Stimulated activated naive CD8-positive, alpha-beta T cell treated with anti-CD3 and anti-CD28 coated beads, Interleukin-15, amount 100 ng/mL, for 72 hours (primary cell): ENCODE results near the gene NETO1.

Experiments used
- ATAC-seq: fragments of 150-1000 bp; cut with Tn5 transposase; 2 replicates; pipeline ENCODE4 v1.10.0; 2021; ENCODE audit warnings: mild to moderate bottlenecking, moderate library complexity
- DNase-seq, 2 donors: peaks; one replicate each; pipeline ENCODE4 v3.0.0; 2021 to 2022
- H3K27ac Mint-ChIP-seq, 2 donors: one replicate each; pipeline ENCODE4 v1.8.0; 2022; ENCODE audit warnings: mild to moderate bottlenecking in 2 of 2, mixed read lengths in 2 of 2, moderate library complexity in 2 of 2
- H3K27me3 Mint-ChIP-seq: one replicate; pipeline ENCODE4 v1.8.0; 2022; ENCODE audit warnings: mixed read lengths
- H3K4me1 Mint-ChIP-seq: one replicate; pipeline ENCODE4 v1.8.0; 2022; ENCODE audit warnings: mild to moderate bottlenecking, mixed read lengths
- H3K4me3 Mint-ChIP-seq, 2 donors: one replicate each; pipeline ENCODE4 v1.8.0; 2022; ENCODE audit warnings: mild to moderate bottlenecking in 2 of 2, mixed read lengths in 2 of 2, moderate library complexity in 1 of 2
- H3K9me3 Mint-ChIP-seq, 2 donors: one replicate each; pipeline ENCODE4 v1.8.0; 2022; ENCODE audit warnings: mixed read lengths in 2 of 2

Gene NETO1, protein sequence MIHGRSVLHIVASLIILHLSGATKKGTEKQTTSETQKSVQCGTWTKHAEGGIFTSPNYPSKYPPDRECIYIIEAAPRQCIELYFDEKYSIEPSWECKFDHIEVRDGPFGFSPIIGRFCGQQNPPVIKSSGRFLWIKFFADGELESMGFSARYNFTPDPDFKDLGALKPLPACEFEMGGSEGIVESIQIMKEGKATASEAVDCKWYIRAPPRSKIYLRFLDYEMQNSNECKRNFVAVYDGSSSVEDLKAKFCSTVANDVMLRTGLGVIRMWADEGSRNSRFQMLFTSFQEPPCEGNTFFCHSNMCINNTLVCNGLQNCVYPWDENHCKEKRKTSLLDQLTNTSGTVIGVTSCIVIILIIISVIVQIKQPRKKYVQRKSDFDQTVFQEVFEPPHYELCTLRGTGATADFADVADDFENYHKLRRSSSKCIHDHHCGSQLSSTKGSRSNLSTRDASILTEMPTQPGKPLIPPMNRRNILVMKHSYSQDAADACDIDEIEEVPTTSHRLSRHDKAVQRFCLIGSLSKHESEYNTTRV

DNA sequence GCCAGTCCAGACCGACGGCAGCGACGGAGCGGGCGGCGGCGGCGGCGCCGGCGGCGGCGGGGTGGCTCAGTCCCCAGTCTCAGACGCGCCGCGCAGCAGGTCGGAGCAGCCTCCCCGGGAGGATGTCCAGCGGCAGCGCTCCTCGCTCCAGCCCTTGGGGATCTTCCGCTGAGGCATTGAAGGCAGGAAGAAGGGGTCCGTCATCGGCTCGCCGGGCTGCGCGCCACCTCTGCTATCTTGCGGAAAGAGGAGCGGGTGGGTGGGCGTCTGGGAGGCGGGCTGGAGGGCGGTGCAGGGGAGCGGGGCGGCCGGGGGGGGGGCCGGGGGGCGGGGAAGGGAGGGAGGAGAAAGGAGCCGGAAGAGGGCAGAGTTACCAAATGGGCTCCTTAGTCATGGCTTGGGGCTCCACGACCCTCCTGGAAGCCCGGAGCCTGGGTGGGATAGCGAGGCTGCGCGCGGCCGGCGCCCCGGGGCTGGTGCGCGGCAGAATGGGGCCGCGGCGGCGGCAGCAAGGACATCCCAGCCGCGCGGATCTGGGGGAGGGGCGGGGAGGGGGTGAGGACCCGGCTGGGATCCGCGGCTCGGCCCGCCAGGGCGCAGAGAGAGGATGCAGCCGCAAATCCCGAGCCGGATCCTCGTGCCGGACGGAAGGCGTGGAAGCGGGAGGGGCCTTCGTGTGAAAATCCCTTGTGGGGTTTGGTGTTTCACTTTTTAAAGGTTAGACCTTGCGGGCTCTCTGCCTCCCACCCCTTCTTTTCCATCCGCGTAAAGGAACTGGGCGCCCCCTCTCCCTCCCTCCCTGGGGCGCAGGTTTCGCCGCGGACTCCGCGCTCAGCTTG, at the start of gene NETO1:
NETO1 (minus strand) TSS at position 242 of the 839 bp plus-strand sequence. CDS start 696 bp downstream, outside the sequence.
- Mint-ChIP-seq H3K9me3 (peaks cover 0 to 7% of the 10 kb centered on the region in 2 donors), H3K27me3 (peaks cover 58% of the 10 kb centered on the region), H3K4me1 (peaks cover 17% of the 10 kb centered on the region), H3K4me3 (peak within 1 kb of the TSS; percentile 64 to 65), H3K27ac (no peak within 1 kb of the TSS)
- DNase-seq: no peak
- no peak for ATAC-seq

DNA sequence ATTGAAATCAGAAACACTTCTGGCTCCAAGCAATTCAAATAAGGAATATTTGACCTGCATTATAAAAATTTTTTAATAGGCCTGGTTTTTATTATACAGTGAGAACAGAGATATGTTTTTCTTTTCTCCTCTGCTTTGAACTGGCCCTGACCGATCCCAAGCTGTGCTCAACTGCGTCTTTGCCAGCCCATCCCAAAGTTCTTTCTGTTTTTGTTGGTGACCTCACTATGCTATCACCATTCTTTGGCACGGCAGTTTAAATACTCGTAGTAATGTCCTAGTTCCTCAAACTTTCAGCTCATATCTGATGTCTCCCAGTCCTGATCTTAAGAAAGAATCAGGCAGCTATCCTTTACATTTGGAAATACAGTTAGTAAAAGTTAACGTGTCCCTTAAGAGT, 42.3 kb upstream of the NETO1 start:
- Mint-ChIP-seq H3K27ac (no peak overlapping the region), H3K27me3 (no peaks in the 10 kb centered on the region), H3K4me1 (no peaks in the 10 kb centered on the region), H3K4me3 (no peak overlapping the region), H3K9me3 (peaks cover 0 to 6% of the 10 kb centered on the region in 2 donors)
- ATAC-seq (no peak), DNase-seq (no peak)

DNA sequence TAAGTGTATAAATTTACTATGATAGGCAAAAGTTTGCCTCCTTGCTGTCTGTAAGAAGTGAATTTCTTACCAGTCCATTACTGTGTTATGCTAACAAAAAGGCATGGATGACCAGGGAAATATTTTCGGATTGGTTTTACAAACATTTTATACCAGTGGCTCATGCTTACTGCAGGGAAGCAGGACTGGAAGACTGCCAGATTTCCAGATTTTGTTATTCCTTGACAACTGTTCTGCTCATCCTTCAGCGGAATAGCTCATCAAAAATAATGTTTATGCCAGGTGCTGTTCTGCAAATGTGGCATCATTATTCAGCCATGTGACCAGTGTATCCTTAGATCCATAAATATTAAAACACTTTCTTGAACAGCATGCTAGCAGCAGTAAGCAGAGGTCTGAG, 40.4 kb upstream of the NETO1 start:
- H3K4me1 Mint-ChIP-seq: no peaks in the 10 kb centered on the region
- DNase-seq (no peak), ATAC-seq (no peak)
- no peak overlapping the region for H3K4me3 Mint-ChIP-seq
- no peak overlapping the region for H3K27ac Mint-ChIP-seq
- H3K9me3 Mint-ChIP-seq: no peaks in the 10 kb centered on the region
- no peaks in the 10 kb centered on the region for H3K27me3 Mint-ChIP-seq

DNA sequence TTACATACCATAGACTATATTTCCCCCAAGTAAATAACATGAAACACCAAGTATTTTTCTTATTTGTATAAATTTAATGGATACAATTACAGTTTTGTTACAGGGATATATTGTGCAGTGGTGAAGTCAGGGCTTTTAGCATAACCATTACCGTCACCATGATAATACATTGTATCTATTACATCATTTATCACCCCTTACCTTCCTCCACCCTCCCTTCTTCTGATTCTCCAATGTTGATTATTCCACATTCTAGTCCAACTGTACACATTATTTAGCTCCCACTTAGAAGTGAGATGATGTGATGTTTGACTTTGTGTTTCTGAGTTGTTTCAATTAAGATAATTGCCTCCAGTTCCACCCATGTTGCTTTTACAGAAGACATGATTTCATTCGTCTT, 35.2 kb upstream of the NETO1 start:
- Mint-ChIP-seq H3K27me3 (no peaks in the 10 kb centered on the region), H3K4me1 (no peaks in the 10 kb centered on the region), H3K9me3 (no peaks in the 10 kb centered on the region)

DNA sequence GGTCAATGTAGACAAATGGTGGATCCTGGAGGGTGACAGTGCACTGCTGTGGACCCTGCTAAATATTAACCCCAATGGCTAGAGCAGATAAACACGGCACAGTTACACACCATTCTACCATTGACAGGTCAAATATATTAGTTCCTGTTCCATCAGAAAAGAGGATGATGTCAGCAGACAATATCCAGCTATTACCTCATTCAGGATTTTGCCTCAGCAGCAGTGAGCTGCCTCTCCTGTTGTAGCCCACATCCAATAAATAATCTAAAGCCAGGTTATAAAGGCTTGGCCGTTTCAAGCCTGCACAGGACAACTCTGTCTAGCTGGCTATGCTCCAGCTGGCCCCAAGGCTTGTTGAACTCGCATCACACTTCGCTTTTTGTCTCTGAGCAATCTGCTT, 31.6 kb upstream of the NETO1 start:
- Mint-ChIP-seq H3K27ac (no peak overlapping the region), H3K4me1 (peaks cover 6% of the 10 kb centered on the region), H3K27me3 (no peaks in the 10 kb centered on the region), H3K9me3 (peaks cover 0 to 12% of the 10 kb centered on the region in 2 donors), H3K4me3 (no peak overlapping the region)
- no peak for ATAC-seq
- no peak for DNase-seq

More for the DNA sequence above, 35.2 kb upstream of the NETO1 start:
- DNase-seq (no peak), ATAC-seq (no peak)
- H3K4me3 Mint-ChIP-seq: no peak overlapping the region
- no peak overlapping the region for H3K27ac Mint-ChIP-seq

DNA sequence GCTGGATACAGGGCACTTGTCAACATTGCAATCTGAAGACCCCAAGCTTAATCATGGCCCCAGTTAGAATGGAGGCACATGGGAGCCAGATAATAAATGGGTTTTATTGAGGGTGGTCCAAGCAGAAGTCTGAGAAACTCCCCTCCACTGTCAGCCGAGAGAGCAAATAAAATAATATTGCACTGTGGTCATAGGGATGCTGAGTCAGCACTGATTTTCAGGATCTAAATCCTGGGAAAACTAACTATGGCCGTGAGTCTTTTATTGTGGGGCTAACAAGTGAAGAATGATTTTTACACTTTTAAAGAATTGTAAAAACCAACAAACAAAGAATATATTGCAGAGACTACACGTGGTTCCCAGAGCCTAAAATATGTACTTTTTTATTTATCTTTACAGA, 31.1 kb upstream of the NETO1 start:
- no peaks in the 10 kb centered on the region for H3K27me3 Mint-ChIP-seq
- no peak for DNase-seq
- no peak overlapping the region for H3K27ac Mint-ChIP-seq
- peaks cover 6% of the 10 kb centered on the region for H3K4me1 Mint-ChIP-seq
- ATAC-seq: no peak
- no peak overlapping the region for H3K4me3 Mint-ChIP-seq
- H3K9me3 Mint-ChIP-seq: peaks cover 0 to 12% of the 10 kb centered on the region in 2 donors

DNA sequence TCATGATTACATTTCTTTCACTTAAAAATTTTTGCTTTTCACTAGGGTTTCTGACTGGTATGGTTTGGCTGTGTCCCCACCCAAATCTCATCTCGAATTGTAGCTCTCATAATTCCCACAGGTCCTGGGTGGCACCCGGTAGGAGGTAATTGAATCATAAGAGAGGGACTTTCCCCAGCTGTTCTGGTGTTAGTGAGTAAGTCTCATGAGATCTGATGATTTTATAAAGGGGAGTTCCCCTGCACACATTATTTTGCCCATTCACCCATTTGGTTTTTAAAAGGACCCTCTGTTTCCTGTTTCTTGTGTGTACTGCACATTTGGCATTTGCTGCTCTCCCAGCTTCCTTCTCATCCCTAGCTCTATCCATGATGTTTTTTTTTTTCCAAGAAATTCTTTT, 27.8 kb upstream of the NETO1 start:
- ATAC-seq (peak; percentile 46), DNase-seq (no peak)

DNA sequence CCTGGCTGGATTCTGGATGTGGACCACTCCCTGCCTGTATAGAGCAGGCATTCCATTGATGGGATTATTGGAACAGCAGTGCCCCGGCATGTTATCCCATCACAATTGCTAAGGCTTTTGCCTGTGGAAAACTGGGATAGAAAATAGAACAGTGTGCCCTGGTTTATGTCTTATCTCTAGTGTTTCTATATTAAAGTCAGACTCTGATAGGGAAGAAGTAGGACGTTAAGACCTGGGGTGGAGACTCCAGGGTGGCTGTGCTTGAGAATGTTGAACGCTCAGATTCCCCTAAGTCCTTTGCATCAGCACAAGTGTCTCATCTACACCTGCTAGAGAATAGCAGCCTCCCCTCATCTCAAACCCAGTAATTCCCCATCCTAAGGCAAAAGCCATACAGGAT, 10.8 kb upstream of the NETO1 start:
- Mint-ChIP-seq H3K9me3 (peaks cover 0 to 6% of the 10 kb centered on the region in 2 donors), H3K27me3 (no peaks in the 10 kb centered on the region), H3K4me1 (no peaks in the 10 kb centered on the region), H3K27ac (no peak overlapping the region), H3K4me3 (no peak overlapping the region)
- ATAC-seq: no peak
- no peak for DNase-seq

More for the DNA sequence above, 27.8 kb upstream of the NETO1 start:
- no peak overlapping the region for H3K4me3 Mint-ChIP-seq
- peaks cover 6% of the 10 kb centered on the region for H3K4me1 Mint-ChIP-seq
- peaks cover 0 to 12% of the 10 kb centered on the region in 2 donors for H3K9me3 Mint-ChIP-seq
- no peak overlapping the region for H3K27ac Mint-ChIP-seq
- no peaks in the 10 kb centered on the region for H3K27me3 Mint-ChIP-seq

DNA sequence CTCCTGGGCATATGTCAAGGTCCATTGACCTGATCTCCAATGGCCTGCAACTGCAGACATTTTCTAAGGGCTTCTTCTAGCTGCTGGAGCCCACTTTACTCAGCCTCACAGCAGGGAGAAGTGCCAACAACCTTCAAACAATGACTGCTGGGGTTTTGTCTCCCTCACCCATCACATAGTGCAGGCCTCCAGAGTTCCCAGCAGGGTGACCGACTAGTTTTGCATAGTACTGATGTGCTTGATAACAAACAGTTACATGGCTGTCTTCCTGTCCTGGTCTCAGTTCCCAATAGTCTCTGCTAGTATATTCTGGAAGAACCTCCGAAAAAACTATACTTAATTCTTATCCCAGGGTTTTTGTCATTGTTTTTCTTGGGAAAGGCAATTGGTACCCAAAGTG, 10.4 kb upstream of the NETO1 start:
- Mint-ChIP-seq H3K4me1 (no peaks in the 10 kb centered on the region), H3K27me3 (no peaks in the 10 kb centered on the region), H3K27ac (no peak overlapping the region), H3K9me3 (peaks cover 0 to 6% of the 10 kb centered on the region in 2 donors), H3K4me3 (no peak overlapping the region)
- ATAC-seq: no peak
- no peak for DNase-seq

DNA sequence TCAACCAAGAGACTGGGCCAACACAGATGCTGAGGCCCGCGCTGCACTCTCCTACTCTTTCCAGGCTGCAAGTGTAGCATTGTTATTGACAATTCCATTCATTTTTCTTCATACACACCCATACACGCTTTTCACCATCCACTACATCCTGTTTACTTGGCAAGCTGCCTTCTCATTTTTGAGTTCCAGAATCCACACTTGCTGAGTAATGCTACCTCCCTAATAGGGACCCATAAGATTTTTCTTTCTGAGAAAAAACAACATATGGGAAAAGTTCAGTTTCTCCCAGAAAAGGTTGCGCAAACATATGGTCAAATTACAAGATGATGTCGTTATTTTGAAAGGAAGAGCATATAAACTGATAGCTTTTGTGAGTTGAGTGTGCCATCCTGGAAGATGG, 3.3 kb upstream of the NETO1 start:
- Mint-ChIP-seq H3K9me3 (peaks cover 0 to 7% of the 10 kb centered on the region in 2 donors), H3K4me3 (no peak overlapping the region), H3K4me1 (peaks cover 17% of the 10 kb centered on the region), H3K27ac (no peak overlapping the region), H3K27me3 (peaks cover 46% of the 10 kb centered on the region)
- ATAC-seq (no peak), DNase-seq (no peak)

DNA sequence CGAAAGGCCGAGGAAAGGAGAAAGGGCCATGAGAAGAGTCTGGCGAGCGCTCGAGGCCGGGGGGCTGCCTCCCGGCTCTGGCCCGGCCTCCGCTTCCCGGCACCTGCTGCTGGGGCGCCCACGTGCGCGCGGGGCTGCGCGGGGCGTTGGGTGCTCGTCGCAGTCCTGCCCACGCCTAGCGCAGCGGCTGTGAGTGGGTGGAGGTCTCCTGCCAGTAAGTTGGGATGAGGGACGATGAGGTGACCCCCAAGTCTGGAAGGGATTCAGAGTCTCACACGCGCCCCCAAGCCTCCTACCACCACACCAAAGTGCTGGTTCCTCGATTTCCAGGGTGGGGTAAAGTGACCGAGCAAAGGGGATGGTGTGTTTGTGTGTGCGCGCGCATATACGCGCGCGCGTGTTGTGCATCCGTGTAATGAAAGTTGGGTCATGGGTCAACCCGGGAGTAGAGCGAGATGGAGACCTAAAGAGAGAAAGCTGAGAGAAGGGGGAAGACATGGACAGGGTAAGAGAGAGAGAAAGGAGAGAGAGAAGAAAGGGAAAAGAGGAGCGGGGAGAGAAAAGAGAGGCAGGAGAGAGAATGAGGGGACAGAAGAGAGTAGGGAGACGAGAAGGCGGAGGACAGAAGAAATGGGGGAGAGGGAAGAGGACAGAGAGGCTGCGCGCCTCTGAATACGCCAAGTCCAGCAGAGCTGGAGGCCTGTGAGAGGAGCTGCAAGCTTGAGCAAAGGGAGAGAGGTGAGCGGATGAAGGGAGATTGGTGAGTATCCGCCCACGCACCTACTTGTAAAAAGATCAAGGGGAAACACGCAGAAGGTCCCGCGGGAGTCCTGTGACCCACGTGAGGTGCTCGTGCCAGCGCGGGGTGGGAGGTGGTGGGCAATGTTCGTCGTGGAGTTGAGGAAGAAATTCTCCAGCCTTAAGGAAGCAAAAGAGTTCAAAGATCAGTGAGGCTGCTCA, 1.7 kb upstream of the NETO1 start:
- peak overlapping the region in 1 of 2 donors; percentile 4 for H3K4me3 Mint-ChIP-seq
- no peak overlapping the region for H3K27ac Mint-ChIP-seq

DNA sequence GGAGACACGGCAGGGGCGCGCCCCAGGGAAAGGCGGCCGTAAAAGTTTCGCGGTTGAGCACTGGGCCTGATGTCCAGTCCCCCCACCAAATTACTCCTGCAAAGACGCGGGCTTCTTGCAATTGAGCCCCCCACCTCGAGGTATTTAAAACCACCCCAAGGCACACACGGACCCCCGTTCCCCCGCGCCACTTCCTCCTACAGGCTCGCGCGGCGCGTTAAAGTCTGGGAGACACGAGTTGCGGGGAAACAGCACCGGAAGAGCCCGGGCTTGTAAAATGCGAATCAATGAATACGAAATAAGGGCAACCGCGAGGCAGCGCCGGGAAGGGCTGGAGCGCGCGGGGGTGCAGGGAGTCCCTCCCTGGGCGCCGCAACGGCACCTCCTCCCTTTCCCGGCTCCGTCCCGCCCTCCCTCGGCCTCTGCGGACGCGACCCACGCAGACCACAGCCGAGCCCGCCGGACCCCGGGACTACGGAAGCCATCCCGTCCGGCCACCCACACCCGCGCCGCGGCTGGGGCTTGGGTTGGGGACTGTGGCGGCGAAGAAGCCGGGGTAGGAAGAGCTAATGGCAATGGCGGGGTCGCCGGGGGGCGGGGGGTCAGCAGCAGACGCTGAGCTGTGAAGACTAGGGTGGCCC, 918 bp upstream of the NETO1 start:
- Mint-ChIP-seq H3K9me3 (peaks cover 0 to 7% of the 10 kb centered on the region in 2 donors), H3K27me3 (peaks cover 58% of the 10 kb centered on the region), H3K4me1 (peaks cover 17% of the 10 kb centered on the region), H3K4me3 (peak overlapping the region; percentile 12 to 49), H3K27ac (no peak overlapping the region)
- ATAC-seq (peak; percentile 9), DNase-seq (no peak)

More for the DNA sequence above, 1.7 kb upstream of the NETO1 start:
- no peak for DNase-seq
- ATAC-seq: peak; percentile 9
- H3K27me3 Mint-ChIP-seq: peaks cover 58% of the 10 kb centered on the region
- H3K9me3 Mint-ChIP-seq: peaks cover 0 to 7% of the 10 kb centered on the region in 2 donors
- peaks cover 17% of the 10 kb centered on the region for H3K4me1 Mint-ChIP-seq

DNA sequence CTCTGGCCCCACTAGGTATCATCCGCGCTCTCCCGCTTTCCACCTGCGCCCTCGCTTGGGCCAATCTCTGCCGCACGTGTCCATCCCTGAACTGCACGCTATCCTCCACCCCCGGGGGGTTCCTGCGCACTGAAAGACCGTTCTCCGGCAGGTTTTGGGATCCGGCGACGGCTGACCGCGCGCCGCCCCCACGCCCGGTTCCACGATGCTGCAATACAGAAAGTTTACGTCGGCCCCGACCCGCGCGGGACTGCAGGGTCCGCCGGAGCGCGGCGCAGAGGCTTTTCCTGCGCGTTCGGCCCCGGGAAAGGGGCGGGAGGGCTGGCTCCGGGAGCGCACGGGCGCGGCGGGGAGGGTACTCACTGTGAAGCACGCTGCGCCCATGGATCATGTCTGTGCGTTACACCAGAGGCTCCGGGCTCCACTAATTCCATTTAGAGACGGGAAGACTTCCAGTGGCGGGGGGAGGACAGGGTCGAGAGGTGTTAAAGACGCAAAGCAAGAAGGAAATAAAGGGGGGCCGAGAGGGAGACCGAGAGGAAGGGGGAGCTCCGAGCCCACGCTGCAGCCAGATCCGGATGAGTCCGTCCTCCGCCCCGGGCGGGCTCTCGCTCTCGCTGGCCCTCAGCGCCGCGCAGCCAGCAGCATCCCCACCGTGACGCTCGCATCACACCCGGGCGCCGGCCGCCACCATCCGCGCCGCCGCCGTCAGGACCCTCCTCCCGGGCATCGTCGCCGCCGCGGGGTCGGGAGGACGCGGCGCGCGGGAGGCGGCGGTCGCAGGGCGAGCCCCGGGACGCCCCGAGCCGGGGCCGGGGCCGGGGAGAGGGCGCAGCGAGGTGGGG, 664 bp downstream of the NETO1 start:
- peak overlapping the region; percentile 64 to 65 for H3K4me3 Mint-ChIP-seq
- peaks cover 58% of the 10 kb centered on the region for H3K27me3 Mint-ChIP-seq
- DNase-seq: no peak

DNA sequence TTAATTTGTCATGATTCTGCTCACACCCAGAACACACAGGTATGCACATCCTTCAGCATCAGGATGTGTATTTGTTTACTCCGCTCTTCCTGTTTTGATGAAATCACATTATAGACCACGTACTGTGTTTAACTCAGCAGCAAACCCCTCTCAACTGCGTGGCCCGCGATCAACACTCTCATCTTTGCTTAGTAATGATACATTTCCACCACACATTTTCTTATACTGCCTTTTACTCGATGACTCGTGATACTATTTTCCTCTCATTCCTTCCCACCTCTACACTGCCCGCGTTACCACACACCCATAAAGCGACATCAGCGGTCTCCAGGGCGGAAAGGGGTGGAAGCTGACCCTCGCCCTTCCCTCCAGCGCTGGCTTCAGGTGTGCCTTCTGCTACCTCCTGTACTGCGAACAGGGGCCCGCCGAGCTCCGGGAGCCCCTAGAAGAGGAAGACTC, 1.3 kb downstream of the NETO1 start:
- H3K27ac Mint-ChIP-seq: no peak overlapping the region
- H3K27me3 Mint-ChIP-seq: peaks cover 58% of the 10 kb centered on the region
- H3K4me3 Mint-ChIP-seq: no peak overlapping the region
- DNase-seq (no peak), ATAC-seq (no peak)
- peaks cover 7 to 11% of the 10 kb centered on the region in 2 donors for H3K9me3 Mint-ChIP-seq
- H3K4me1 Mint-ChIP-seq: peaks cover 17% of the 10 kb centered on the region

More for the DNA sequence above, 664 bp downstream of the NETO1 start:
- ATAC-seq: peak; percentile 38
- Mint-ChIP-seq H3K4me1 (peaks cover 17% of the 10 kb centered on the region), H3K27ac (no peak overlapping the region), H3K9me3 (peaks cover 5 to 7% of the 10 kb centered on the region in 2 donors)
